Cortex of kidney (tissue), 1 donor: ENCODE data around the gene FUT7.

Experiments used
- DNase-seq: peaks from one replicate; lab custom pipeline; 2025; lab: John Stamatoyannopoulos, UW

FUT7 gene

DNA sequence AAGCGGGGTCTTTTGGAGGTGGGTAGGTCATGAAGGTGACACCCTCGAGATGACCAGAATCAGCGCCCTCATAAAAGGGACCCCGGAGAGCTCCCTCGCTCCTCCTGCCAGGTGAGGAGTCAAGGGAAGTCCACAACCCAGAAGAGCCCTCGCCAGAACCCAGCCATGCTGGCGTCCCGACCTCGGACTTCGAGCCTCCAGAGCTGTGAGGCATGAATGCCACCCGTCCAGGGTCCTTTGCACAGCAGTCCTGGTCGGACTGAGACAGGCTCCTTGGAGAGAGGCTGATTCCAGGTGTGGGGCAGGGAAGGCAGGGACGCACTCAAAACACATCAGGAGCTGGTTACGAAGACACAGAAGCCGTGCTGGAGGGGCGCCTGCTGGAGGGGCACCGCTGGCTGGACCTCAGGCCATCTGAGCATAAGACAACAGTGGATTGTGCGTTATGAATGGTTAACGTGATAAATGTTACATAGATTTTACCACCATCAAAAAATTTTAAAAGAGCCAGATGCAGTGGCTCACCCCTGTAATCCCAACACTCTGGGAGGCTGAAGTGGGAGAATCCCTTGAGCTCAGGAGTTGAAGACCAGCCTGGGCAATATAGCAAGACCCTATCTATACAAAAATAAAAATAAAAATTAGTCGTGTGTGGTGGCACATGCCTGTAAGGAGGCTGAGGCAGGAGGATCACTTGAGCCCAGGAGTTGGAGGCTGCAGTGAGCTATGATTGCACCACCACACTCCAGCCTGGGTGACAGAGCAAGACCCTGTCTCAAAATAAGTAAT is 29.8 kb downstream of the FUT7 start:
- DNase-seq, result no peak

DNA sequence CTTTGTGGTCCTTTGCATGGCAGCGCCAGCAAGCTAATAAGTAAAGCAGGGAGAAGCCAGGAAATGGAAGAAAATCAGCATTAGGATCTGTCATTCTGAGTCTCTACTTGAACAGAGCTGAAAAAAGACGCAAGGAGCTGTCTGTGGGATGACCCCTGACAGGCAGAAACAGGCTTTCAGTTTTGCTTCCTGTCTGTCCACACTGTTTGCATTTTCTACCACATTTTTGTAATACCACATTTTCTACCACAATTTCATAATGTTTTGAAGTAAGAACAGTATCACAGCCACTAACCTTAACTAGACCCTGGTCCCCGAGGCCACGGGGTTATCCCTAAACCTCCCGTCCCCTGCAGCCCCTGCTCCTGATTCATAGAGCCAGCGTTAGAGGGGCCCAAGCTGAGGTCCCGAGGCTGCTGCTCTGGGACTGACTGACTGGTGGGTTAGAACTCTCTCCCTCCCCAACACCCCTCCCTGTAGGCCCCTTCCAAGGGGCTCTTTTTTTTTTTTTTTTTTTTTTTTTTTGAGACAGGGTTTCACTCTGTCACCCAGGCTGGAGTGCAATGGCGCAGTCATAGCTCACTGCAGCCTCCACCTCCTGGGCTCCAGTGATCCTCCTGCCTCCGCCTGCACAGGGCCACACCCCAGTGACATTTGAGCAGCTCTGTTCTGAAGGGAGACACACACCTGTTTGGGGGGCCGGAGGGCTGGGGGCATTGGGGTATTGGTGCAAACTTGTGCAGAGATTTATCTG is 31.5 kb downstream of the FUT7 start:
- no peak for DNase-seq

- DNase-seq, result no peak
Measured at GRCh38 chr9:136997830-136998234, 34.1 kb downstream of the FUT7 start.

DNA sequence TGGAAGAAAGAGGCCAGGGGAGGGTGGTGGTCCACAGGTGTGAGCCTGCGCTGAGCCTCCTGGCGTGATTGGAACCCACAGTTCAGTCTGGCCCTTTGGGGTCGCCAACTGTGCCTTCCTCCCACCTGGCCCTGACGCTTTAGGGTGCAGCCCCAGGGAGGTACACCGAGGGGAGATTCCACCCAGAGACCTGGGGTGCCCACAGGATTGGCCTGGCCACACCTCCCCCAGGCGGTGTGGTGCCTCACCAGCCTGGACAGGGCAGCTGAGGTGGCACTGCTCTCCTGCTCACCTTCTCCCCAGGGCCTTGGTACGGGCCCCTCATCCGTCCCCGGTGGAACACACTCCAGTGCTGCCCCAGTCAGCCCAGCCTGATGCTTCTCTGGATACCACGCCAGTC is 34.5 kb downstream of the FUT7 start:
- no peak for DNase-seq

- no peak for DNase-seq
Measured at GRCh38 chr9:136996361-136997292, 35.3 kb downstream of the FUT7 start, which contains the start of gene CLIC3. CLIC3 (minus strand) TSS chr9:136996568; CDS start chr9:136996543, 25 bp downstream.

DNA sequence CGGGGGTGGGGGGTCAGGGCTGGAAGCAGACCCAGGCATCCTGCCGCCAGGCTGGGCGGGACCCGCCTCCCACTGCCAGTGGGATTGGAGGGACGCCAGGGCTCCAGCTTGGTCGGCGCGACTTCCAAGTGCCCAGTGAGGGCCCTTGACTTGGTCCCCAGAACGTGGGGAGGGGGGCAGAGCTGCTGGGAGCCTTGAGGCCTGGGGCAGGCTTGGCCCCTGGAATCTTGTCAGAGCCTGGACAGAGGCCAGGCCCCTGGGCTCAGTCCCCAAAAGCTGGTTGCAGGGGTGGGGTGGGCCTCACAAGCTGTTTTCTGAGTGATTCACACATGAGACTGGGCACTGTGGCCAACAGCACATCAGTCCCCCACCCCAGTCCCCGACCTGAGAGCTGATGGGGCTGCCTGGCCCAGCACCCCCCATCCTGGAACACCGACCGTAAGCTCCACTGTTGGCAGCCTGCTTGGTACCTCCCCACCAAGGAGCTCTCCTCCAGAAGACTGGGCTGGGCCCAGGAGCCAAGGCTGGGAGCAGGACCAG is 36.0 kb downstream of the FUT7 start:
- DNase-seq, result no peak

DNA sequence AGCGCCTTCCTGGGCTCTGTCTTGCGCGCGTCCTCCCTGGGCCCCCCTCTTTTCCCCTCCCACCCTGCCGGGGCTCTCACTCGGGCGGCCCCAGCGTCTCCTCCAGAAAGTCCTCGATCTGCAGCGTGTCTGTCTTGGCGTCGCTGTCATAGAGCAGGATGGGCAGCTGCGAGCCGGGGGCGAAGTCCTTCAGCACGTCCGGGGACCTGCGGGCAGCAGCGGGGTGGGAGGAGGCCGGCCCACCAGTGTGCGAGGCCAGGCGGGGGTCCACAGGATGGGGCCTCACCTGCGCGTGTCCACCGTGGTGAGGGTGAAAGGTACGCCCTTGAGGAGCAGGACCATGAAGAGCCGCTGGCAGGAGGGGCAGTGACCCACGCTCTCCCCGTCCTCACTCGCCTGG is 36.5 kb downstream of the FUT7 start:
- DNase-seq, result no peak

GRCh38 chr9:136994888-136995230 is 37.0 kb downstream of the FUT7 start:
- no peak for DNase-seq

DNA sequence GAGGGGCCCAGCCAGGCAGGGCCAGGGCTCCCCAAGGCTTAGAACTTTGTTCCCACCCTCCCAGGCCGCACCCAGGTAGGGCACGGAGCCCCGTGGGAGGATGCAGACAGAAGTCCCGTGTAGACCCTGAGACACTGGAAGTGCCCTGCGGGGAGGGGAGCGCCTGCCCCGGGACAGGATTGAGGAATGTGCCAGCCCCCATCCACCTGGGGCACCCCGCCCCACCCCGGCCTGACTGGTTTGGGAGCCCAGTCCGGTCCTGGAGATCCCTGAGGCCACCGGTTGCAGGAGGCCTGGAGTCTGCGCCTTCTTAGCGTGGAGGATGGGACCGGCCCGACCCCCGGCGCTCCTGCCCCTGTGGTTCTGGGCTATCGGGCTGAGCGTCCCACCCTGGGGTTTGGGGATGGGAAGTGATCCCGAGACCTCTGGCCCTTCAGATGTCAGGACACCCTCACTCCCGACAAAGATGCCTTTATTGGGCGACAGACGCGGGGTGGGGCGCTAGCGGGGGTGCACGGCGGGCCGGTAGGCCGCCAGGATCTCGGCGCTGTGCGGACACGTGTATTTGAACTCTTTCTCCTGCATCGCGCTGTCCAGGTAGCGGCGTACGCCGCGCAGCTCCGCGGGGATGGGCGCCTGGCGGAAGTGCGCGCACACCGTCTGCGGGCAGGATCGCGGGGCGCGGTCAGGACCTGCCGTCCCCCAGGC is 37.6 kb downstream of the FUT7 start:
- no peak for DNase-seq

- DNase-seq, result no peak
Measured at GRCh38 chr9:136992819-136993369, 39.0 kb downstream of the FUT7 start.

DNA sequence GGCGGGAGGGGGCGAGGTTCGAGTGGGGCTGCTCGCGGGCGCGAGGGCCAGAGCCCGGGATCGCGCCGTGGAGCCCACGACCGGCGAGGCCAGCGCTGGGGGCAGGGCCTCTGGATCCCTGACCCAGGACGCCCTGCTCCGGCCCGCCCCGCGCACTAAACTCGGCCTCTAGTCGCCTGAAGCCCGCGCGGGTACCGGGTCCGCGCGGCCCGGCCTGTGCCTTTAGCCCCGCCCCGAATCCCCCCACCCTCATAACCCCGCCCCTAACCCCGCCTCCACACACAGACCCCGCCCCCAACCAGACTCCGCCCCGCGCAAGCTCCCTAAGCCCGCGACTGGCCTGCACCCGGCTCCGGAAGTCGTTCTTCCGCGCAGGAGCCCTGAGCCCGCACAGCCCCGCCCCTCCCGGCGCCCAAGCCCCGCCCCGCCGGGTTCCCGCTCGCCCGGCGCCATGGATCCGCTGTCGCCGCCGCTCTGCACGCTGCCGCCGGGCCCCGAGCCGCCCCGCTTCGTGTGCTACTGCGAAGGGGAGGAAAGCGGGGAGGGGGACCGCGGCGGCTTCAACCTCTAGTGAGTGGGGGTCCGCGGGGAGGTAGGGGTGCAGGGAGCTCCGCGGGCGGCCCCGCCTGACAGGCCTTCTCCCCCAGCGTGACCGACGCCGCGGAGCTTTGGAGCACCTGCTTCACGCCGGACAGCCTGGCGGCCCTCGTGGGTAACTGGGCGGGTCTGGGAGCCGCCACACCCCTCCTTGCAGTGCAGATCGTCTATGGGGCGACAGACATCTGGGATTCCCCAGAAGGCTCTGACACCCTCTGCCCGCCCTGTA is 39.7 kb downstream of the FUT7 start, which contains the start of gene PAXX:
Gene PAXX (plus strand): TSS at position 430 of the 826 bp plus-strand sequence. CDS start 22 bp downstream, at position 452.
- DNase-seq, result no peak

DNA sequence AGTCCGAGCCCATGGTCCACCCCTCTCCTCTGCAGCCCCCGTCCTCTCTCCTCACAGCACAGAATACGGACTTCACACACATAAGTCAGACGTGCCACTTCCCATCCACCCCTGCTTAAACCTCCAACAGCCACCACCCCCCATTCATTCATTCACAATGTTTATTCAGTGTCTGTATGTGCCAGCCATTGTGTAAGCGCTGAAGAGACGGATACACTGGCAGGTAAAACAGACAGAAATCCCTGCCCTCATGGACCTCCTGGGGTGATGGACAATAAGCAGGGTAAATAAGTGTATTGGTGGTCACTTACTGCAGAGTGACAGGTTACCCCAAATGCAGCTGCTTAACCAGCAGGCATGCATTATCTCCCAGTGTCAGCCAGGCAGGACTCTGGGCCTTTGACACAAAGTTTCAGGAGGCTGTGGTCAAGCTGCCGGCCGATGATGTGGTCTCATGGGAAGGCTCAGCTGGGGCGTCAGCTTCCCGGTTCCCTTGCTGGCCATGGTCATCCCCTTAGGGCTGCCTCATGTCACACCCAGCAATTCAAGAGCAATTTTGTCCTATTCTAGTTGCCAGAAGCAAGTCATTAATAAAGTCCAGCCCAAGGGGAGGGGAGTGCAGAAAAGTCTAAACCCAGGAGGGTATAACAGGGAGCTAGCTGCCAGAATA is 41.5 kb downstream of the FUT7 start:
- DNase-seq, result no peak

DNA sequence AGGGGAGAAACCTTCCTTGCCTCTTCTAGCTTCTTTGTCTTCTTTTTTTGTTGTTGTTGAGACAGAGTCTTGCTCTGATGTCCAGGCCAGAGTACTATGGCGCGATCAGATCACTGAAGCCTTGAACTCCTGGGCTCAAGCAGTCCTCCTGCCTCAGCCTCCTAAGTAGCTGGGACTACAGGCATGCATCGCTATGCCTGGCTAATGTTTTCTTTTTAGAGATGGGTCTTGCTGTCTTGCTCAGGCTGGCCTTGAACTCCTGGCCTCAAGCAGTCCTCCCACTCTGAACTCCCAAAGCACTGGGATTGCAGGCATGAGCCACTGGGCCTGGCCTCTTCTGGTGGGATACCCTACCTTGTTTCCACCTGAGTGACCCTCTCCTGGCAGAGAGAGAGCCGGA is 43.0 kb downstream of the FUT7 start:
- DNase-seq, result no peak

GRCh38 chr9:136985853-136986252 is 46.0 kb downstream of the FUT7 start:
- DNase-seq, result no peak

- DNase-seq, result no peak
Measured at GRCh38 chr9:136985027-136985602, 46.8 kb downstream of the FUT7 start.

DNA sequence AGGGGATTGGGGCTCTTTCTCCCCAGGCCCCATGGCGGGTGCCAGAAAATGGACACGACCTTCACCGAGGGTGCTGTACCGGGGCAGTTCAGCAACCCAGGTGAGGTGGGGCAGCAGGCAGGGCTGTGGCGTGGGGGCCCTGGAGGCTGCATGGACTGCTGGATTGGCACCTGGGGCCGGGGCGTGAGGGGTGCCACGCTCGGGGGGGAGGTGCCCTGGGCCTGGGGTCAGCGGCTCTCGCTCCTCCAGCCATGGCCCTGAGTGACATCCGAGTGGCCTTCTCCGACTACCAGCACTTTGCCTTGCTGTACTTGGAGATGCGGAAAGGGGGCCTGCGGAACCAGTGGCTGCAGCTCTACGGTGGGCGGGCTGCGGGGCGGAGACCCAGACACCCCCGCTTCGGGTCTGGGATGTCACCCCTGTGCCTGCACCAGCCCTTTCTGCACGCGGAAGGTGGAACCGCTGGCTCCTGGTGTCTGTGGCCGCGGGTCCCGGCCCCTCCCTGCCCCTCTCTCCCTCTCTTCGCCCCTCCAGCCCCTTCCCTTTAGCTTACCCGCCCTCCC is 47.3 kb downstream of the FUT7 start:
- DNase-seq, result no peak

DNA sequence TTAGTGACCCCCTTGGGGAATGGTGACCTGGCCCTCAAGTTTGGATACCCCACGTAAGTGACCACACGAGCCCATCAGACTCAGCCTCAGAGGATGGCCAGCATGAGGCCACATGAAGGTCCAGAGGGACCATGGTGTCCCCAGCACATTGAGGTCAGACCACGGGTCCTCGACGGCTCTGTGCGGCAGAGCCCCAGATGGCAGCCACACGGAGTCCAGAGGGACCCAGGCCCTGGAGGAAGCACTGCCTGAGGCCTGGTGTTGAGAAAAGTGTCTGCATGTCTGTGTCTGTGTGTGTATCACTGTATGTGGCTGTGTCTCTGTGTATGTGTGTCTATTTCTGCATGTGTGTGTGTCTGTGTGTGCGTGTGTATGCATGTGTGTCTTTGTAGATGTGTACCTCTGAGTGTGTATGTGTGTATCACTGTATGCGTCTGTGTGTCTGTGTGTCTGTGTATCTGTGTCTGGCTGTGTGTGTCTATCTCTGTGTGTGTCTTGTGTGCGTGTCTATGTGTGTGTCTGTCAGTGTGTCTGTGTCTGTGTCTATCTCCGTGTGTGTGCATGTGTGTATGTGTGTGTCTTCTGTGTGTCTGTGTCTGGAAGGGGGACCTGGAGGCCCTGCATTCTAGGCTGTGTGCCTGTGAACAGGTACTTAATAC is 48.1 kb downstream of the FUT7 start:
- DNase-seq, result no peak

- no peak for DNase-seq
Measured at GRCh38 chr9:136983167-136983566, 48.7 kb downstream of the FUT7 start.
